Measurements from ENCODE around the gene TBL1XR1. TPM values are rescaled to one million over a fixed set of nuclear protein-coding genes. Genes with fewer than 3 reads are reported as not detected.

Gene TBL1XR1
- total and polyA plus RNA-seq, 2 of the 4 experiments (the other 2 are of a cell fraction), result 25.2 to 170 TPM

DNA sequence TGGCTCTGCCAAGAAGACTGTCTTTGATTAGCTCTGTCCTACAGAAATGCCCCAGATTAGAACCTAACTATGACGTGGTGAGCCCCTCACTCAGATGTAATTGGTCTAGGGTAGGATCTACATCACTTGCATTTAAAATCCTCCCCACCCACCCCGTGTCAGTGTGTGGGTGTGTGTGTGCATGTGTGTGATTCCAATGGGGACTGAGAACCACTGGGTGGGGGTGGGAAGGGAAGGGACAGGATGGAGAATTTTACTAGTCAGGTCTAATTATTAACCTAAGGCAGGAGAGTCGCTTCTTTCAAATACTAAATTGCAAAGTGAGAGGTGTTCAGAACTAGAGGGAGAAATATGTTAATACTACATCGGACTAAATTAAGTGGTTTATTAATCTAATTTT, 91.7 kb downstream of the TBL1XR1 start:
- Histone ChIP-seq H2BK5ac (ENCODE audit: low read depth, low read length, poor library complexity, severe bottlenecking) (no peak overlapping the region), H3K79me1 (ENCODE audit: low read depth in 1 of 2, low read length in 2 of 2) (peaks cover 20 to 56% of the 10 kb centered on the region in 2 experiments), H4K91ac (ENCODE audit: insufficient read depth, low read depth, low read length) (no peak overlapping the region), H3K27me3 (ENCODE audit: control insufficient read depth, insufficient read depth, low read length) (no peaks in the 10 kb centered on the region), H3K36me3 (ENCODE audit: control insufficient read depth, insufficient read depth, low read length) (no peaks in the 10 kb centered on the region), H3K4me2 (ENCODE audit: low read depth, low read length) (no peak overlapping the region), H3K4me3 (ENCODE audit: insufficient read depth, low read depth, low read length) (no peak overlapping the region), H2BK20ac (ENCODE audit: low read depth, low read length) (no peak overlapping the region), H2AK9ac (replicated peaks; ENCODE audit: low read depth, low read length, poor library complexity) (no peak overlapping the region), H2BK120ac (ENCODE audit: low read depth, low read length) (no peak overlapping the region), H3K9me3 (ENCODE audit: control insufficient read depth, insufficient read depth, low read length) (no peaks in the 10 kb centered on the region), H3K27ac (ENCODE audit: insufficient read depth, low read length) (no peak overlapping the region), H3K23ac (ENCODE audit: low read depth, low read length) (no peak overlapping the region), H4K8ac (ENCODE audit: low read depth in 2 of 2, low read length in 2 of 2) (no peak overlapping the region), H3K14ac (replicated peaks; ENCODE audit: low read depth, low read length) (no peak overlapping the region), H2BK15ac (ENCODE audit: low read depth, low read length) (no peak overlapping the region), H3K56ac (ENCODE audit: extremely low read depth, insufficient read depth, low read length) (no peak overlapping the region), H3K9me1 (ENCODE audit: insufficient read depth, low read length) (peaks cover 12% of the 10 kb centered on the region; the same call in 1 of the 2 replicates), H2AFZ (replicated peaks; ENCODE audit: low read length, poor library complexity) (no peak overlapping the region), H3K4me1 (ENCODE audit: control insufficient read depth, insufficient read depth, low read length) (peaks cover 6% of the 10 kb centered on the region; the same call in 1 of the 2 replicates), H3K18ac (ENCODE audit: low read depth, low read length) (no peak overlapping the region), H3K9ac (ENCODE audit: low read depth, low read length) (no peak overlapping the region), H2AK5ac (ENCODE audit: low read depth, low read length) (no peak overlapping the region), H4K5ac (ENCODE audit: low read depth, low read length) (no peak overlapping the region), H4K20me1 (ENCODE audit: insufficient read depth, low read length) (peaks cover 76% of the 10 kb centered on the region), H3K4ac (ENCODE audit: low read depth, low read length) (no peak overlapping the region)
- in situ Hi-C loops (cut with MboI; ENCODE audit: low sequenced_read_pairs) (no loop called here), intact Hi-C loops (cut with micrococcal nuclease) (loop anchor here (5.0 kb wide), 1 partner anchor 33 kb away; no protein-coding TSS in a partner anchor), dilution Hi-C loops (cut with HindIII; ENCODE audit: low sequenced_read_pairs, unreplicated experiment) (no loop called here)
- no TSS peak for BruUV-seq (replicated peaks)
- no CpG with 5 or more reads among the region's 4 CpGs for WGBS, 2 experiments (ENCODE audit: extremely low coverage in 2 of 2, insufficient read length in 1 of 2)
- POLR2A ChIA-PET (ENCODE audit: unreplicated experiment), result no interaction called here
- TF ChIP-seq POLR2A (IDR thresholded peaks at IDR 0.05; ENCODE audit: low read depth, low read length) (no peak), RAD21 (IDR thresholded peaks at IDR 0.05; ENCODE audit: low read length) (no peak), BHLHE40 (IDR thresholded peaks at IDR 0.05; ENCODE audit: low read depth, low read length) (no peak), RFX5 (IDR thresholded peaks at IDR 0.05; ENCODE audit: low read depth, low read length) (no peak), CHD1 (IDR thresholded peaks at IDR 0.05; ENCODE audit: low read depth, low read length) (no peak), MXI1 (IDR thresholded peaks at IDR 0.05; ENCODE audit: borderline replicate concordance, low read depth, low read length) (no peak), NFE2L2 (IDR thresholded peaks at IDR 0.05; ENCODE audit: low read depth, low read length) (no peak), MAFK (IDR thresholded peaks at IDR 0.05; ENCODE audit: low read depth, low read length) (no peak), CEBPB (IDR thresholded peaks at IDR 0.05; ENCODE audit: low read depth, low read length) (no peak), MAZ (IDR thresholded peaks at IDR 0.05; ENCODE audit: borderline replicate concordance, low read depth, low read length) (no peak), RCOR1 (IDR thresholded peaks at IDR 0.05; ENCODE audit: insufficient replicate concordance, low read length) (no peak), FOS (IDR thresholded peaks at IDR 0.05; ENCODE audit: low read depth, low read length) (no peak), SMC3 (IDR thresholded peaks at IDR 0.05; ENCODE audit: low read depth, low read length) (no peak)
- TF ChIP-seq, protein P1, sequence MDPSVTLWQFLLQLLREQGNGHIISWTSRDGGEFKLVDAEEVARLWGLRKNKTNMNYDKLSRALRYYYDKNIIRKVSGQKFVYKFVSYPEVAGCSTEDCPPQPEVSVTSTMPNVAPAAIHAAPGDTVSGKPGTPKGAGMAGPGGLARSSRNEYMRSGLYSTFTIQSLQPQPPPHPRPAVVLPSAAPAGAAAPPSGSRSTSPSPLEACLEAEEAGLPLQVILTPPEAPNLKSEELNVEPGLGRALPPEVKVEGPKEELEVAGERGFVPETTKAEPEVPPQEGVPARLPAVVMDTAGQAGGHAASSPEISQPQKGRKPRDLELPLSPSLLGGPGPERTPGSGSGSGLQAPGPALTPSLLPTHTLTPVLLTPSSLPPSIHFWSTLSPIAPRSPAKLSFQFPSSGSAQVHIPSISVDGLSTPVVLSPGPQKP (IDR thresholded peaks at IDR 0.05; ENCODE audit: borderline replicate concordance, low read depth, low read length), result no peak
- TF ChIP-seq, protein P2, sequence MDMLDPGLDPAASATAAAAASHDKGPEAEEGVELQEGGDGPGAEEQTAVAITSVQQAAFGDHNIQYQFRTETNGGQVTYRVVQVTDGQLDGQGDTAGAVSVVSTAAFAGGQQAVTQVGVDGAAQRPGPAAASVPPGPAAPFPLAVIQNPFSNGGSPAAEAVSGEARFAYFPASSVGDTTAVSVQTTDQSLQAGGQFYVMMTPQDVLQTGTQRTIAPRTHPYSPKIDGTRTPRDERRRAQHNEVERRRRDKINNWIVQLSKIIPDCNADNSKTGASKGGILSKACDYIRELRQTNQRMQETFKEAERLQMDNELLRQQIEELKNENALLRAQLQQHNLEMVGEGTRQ (IDR thresholded peaks at IDR 0.05; ENCODE audit: low read depth, low read length), result no peak
- TF ChIP-seq, protein P3, sequence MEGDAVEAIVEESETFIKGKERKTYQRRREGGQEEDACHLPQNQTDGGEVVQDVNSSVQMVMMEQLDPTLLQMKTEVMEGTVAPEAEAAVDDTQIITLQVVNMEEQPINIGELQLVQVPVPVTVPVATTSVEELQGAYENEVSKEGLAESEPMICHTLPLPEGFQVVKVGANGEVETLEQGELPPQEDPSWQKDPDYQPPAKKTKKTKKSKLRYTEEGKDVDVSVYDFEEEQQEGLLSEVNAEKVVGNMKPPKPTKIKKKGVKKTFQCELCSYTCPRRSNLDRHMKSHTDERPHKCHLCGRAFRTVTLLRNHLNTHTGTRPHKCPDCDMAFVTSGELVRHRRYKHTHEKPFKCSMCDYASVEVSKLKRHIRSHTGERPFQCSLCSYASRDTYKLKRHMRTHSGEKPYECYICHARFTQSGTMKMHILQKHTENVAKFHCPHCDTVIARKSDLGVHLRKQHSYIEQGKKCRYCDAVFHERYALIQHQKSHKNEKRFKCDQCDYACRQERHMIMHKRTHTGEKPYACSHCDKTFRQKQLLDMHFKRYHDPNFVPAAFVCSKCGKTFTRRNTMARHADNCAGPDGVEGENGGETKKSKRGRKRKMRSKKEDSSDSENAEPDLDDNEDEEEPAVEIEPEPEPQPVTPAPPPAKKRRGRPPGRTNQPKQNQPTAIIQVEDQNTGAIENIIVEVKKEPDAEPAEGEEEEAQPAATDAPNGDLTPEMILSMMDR (conservative IDR thresholded peaks at IDR 0.05; ENCODE audit: low read depth, low read length), result no peak
- no peak for DNase-seq
- CTCF ChIA-PET, result interaction anchor here (0.9 kb wide), 1 partner anchor 262 kb away, joined by 3 read pairs; no protein-coding TSS in a partner anchor
- no peak for ATAC-seq (ENCODE audit: low read depth)

All from IMR-90 (cell line).